ENCODE results near the gene BAMBI.

The BAMBI gene

GRCh38 chr10:28678687-28679457 lies 1.6 kb downstream of the BAMBI start:
- no peak for TF ChIP-seq CREB5 (CRISPR knock-in tag; IDR thresholded peaks at IDR 0.05; ENCODE audit: low read depth)
- TF ChIP-seq POU6F1 (CRISPR knock-in tag; IDR thresholded peaks at IDR 0.05; ENCODE audit: borderline replicate concordance, low read depth), result no peak
- TF ChIP-seq ZNF70 (CRISPR knock-in tag; IDR thresholded peaks at IDR 0.05), result no peak
- no peak for TF ChIP-seq ZNF8 (CRISPR knock-in tag; IDR thresholded peaks at IDR 0.05)
- no peak for TF ChIP-seq ESRRG (CRISPR knock-in tag; IDR thresholded peaks at IDR 0.05)
- peak; percentile 9 for ATAC-seq

- peak; percentile 29; the same call in 2 of the 3 replicates for ATAC-seq
- TF ChIP-seq ZNF70 (CRISPR knock-in tag; IDR thresholded peaks at IDR 0.05), result no peak
- TF ChIP-seq CREB5 (CRISPR knock-in tag; IDR thresholded peaks at IDR 0.05; ENCODE audit: low read depth), result no peak
Measured at GRCh38 chr10:28679581-28680357, 2.4 kb downstream of the BAMBI start.

GRCh38 chr10:28680358-28680752 lies 3.0 kb downstream of the BAMBI start:
- no peak for ATAC-seq
- TF ChIP-seq CSDC2 (CRISPR knock-in tag; IDR thresholded peaks at IDR 0.05), result no peak
- TF ChIP-seq ZNF70 (CRISPR knock-in tag; IDR thresholded peaks at IDR 0.05), result no peak
- no peak for TF ChIP-seq CREB5 (CRISPR knock-in tag; IDR thresholded peaks at IDR 0.05; ENCODE audit: low read depth)
- TF ChIP-seq OSR1 (CRISPR knock-in tag; IDR thresholded peaks at IDR 0.05), result no peak
- TF ChIP-seq ARNTL (CRISPR knock-in tag; IDR thresholded peaks at IDR 0.05; ENCODE audit: borderline replicate concordance, low read depth), result no peak
- TF ChIP-seq PATZ1 (CRISPR knock-in tag; IDR thresholded peaks at IDR 0.05; ENCODE audit: borderline replicate concordance), result no peak

GRCh38 chr10:28681291-28681763 lies 4.0 kb downstream of the BAMBI start:
- TF ChIP-seq ZNF70 (CRISPR knock-in tag; IDR thresholded peaks at IDR 0.05) (no peak), ISL1 (CRISPR knock-in tag; IDR thresholded peaks at IDR 0.05) (0 out of 2 replicates have a peak, but pooled peaks have one; percentile 14), TCF4 (CRISPR knock-in tag; IDR thresholded peaks at IDR 0.05; ENCODE audit: borderline replicate concordance) (peak; percentile 85), TSHZ2 (CRISPR knock-in tag; IDR thresholded peaks at IDR 0.05) (peak; percentile 51; the same call in 1 of the 2 replicates)
- no peak for ATAC-seq
